Measurements from ENCODE around the gene NIPBL.

DNA sequence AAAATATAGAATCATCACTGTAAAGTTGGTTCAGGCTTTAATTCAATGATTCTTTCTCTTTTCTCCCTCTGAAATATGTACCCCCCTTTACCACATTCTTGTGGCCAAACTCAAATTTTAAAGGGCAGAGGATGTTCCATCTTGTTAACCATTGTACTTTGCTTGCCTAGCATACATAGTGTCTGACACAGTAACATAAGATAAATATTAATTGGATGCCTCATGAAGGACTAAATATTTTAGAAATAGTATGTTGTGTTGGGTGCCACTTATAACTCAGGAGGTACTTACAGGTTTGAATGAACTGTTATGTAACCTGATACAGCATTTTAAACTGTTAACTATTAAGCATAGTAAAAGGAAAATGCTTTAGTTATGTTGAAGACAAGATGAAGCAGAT lies 71.5 kb downstream of the NIPBL start:
- no peak for TF ChIP-seq CTCF (IDR thresholded peaks at IDR 0.05)
- TF ChIP-seq POLR2AphosphoS5 (IDR thresholded peaks at IDR 0.05) = no peak
- TF ChIP-seq POLR2A (IDR thresholded peaks at IDR 0.05) = no peak
- TF ChIP-seq EP300 (IDR thresholded peaks at IDR 0.05; ENCODE audit: low read depth) = no peak

All from transverse colon (tissue), 4 donors.